Osteoblast (primary cell): ENCODE results near the gene ZNHIT3. TPM values are rescaled to one million over a fixed set of nuclear protein-coding genes. Genes with fewer than 3 reads are reported as not detected.

ENCODE experiments used
- DNase-seq: peaks from one replicate; pipeline ENCODE4 v3.0.0; 2011; ENCODE audit warnings: low spot score, mixed read lengths; ENCODE audit not compliant: insufficient read length; ENCODE audit errors: missing footprints
- H2AFZ ChIP-seq: 2 replicates; pipeline ENCODE4 v1.6.0; 2011; ENCODE audit warnings: mild to moderate bottlenecking, low read length
- H3K27ac ChIP-seq: 2 replicates; pipeline ENCODE4 v1.5.1; 2011; ENCODE audit warnings: mild to moderate bottlenecking, low read depth, low read length, moderate library complexity
- H3K27me3 ChIP-seq: 2 replicates; pipeline ENCODE4 v1.6.0; 2012; ENCODE audit warnings: mild to moderate bottlenecking, control low read depth, inconsistent platforms, low read length, moderate library complexity; ENCODE audit not compliant: insufficient read depth
- H3K36me3 ChIP-seq: 2 replicates; pipeline ENCODE4 v1.5.1; 2011; ENCODE audit warnings: mild to moderate bottlenecking, low read length, control low read depth, moderate library complexity; ENCODE audit not compliant: insufficient read depth
- H3K4me1 ChIP-seq: 2 replicates; pipeline ENCODE4 v1.5.1; 2011; ENCODE audit warnings: mild to moderate bottlenecking, low read length, control low read depth, moderate library complexity; ENCODE audit not compliant: insufficient read depth
- H3K4me2 ChIP-seq: 2 replicates; pipeline ENCODE4 v1.6.0; 2011; ENCODE audit warnings: mild to moderate bottlenecking, low read length; ENCODE audit not compliant: insufficient read depth
- H3K4me3 ChIP-seq: fragments of 200-600 bp; sonication (generic); 3 replicates; pipeline ENCODE4 v1.5.1; 2012; ENCODE audit warnings: mild to moderate bottlenecking, low read length, inconsistent platforms; ENCODE audit not compliant: insufficient read depth
- H3K79me2 ChIP-seq: 2 replicates; pipeline ENCODE4 v1.6.0; 2012; ENCODE audit warnings: mild to moderate bottlenecking, low read length, control low read depth, inconsistent platforms; ENCODE audit not compliant: insufficient read depth
- H3K9me3 ChIP-seq: 2 replicates; pipeline ENCODE4 v1.5.1; 2011; ENCODE audit warnings: low read depth, low read length, control low read depth
- H4K20me1 ChIP-seq: 2 replicates; pipeline ENCODE4 v1.6.0; 2012; ENCODE audit warnings: mild to moderate bottlenecking, low read length, control low read depth; ENCODE audit not compliant: insufficient read depth
- CTCF ChIP-seq: IDR thresholded peaks from 2 replicates; pipeline ENCODE4 v1.5.1; 2011; ENCODE audit warnings: mild to moderate bottlenecking, low read depth, low read length, moderate library complexity; ENCODE audit errors: extremely low read depth
- total RNA-seq: library from RNA; depleted of rRNA; stranded (reverse); fragments of >200 nt; gene quantifications from 2 replicates; pipeline ENCODE4 v1.2.3, GENCODE V29; 2012

ZNHIT3 gene
- total RNA-seq, 1 donor, result 29.3 TPM

GRCh38 chr17:36493956-36494355 lies 7.5 kb downstream of the ZNHIT3 start:
- Histone ChIP-seq H3K4me1 (peaks cover 6% of the 10 kb centered on the region), H3K4me2 (no peak overlapping the region), H4K20me1 (peaks cover 8% of the 10 kb centered on the region), H3K4me3 (no peak overlapping the region), H3K36me3 (peaks cover 66% of the 10 kb centered on the region), H2AFZ (no peak overlapping the region), H3K27ac (no peak overlapping the region), H3K27me3 (no peaks in the 10 kb centered on the region), H3K79me2 (peaks cover 29% of the 10 kb centered on the region), H3K9me3 (no peaks in the 10 kb centered on the region)
- DNase-seq, result no peak
- no peak for TF ChIP-seq CTCF

GRCh38 chr17:36494674-36495073 lies 8.2 kb downstream of the ZNHIT3 start:
- Histone ChIP-seq H3K4me1 (peaks cover 6% of the 10 kb centered on the region), H3K4me2 (no peak overlapping the region), H3K27me3 (no peaks in the 10 kb centered on the region), H3K36me3 (peaks cover 69% of the 10 kb centered on the region), H2AFZ (no peak overlapping the region), H3K27ac (no peak overlapping the region), H3K9me3 (no peaks in the 10 kb centered on the region), H3K4me3 (no peak overlapping the region), H3K79me2 (peaks cover 22% of the 10 kb centered on the region), H4K20me1 (peaks cover 6% of the 10 kb centered on the region)
- no peak for DNase-seq
- no peak for TF ChIP-seq CTCF

GRCh38 chr17:36495076-36495578 lies 8.6 kb downstream of the ZNHIT3 start:
- no peak for TF ChIP-seq CTCF
- H4K20me1 ChIP-seq, result peaks cover 5% of the 10 kb centered on the region
- H3K36me3 ChIP-seq, result peaks cover 70% of the 10 kb centered on the region
- no peak for DNase-seq
- no peaks in the 10 kb centered on the region for H3K27me3 ChIP-seq
- H3K9me3 ChIP-seq, result no peaks in the 10 kb centered on the region
- no peak overlapping the region for H3K27ac ChIP-seq
- H3K4me1 ChIP-seq, result peaks cover 6% of the 10 kb centered on the region
- no peak overlapping the region for H3K4me2 ChIP-seq
- peaks cover 18% of the 10 kb centered on the region for H3K79me2 ChIP-seq
- H2AFZ ChIP-seq, result no peak overlapping the region
- H3K4me3 ChIP-seq, result no peak overlapping the region

- Histone ChIP-seq H3K27ac (no peak overlapping the region), H3K27me3 (no peaks in the 10 kb centered on the region), H3K79me2 (peaks cover 11% of the 10 kb centered on the region), H3K36me3 (peaks cover 80% of the 10 kb centered on the region), H4K20me1 (peaks cover 3% of the 10 kb centered on the region), H3K4me3 (no peak overlapping the region), H3K4me1 (peaks cover 6% of the 10 kb centered on the region), H2AFZ (no peak overlapping the region), H3K4me2 (no peak overlapping the region), H3K9me3 (no peaks in the 10 kb centered on the region)
- TF ChIP-seq CTCF, result no peak
- DNase-seq, result no peak
Measured at GRCh38 chr17:36496018-36496789, 9.7 kb downstream of the ZNHIT3 start.
